ENCODE results near the gene TCF7L1. TPM values are rescaled to one million over a fixed set of nuclear protein-coding genes. Genes with fewer than 3 reads are reported as not detected.

TCF7L1 gene
- total RNA-seq, 1 experiment from 2014 or later: 0.11 TPM

DNA sequence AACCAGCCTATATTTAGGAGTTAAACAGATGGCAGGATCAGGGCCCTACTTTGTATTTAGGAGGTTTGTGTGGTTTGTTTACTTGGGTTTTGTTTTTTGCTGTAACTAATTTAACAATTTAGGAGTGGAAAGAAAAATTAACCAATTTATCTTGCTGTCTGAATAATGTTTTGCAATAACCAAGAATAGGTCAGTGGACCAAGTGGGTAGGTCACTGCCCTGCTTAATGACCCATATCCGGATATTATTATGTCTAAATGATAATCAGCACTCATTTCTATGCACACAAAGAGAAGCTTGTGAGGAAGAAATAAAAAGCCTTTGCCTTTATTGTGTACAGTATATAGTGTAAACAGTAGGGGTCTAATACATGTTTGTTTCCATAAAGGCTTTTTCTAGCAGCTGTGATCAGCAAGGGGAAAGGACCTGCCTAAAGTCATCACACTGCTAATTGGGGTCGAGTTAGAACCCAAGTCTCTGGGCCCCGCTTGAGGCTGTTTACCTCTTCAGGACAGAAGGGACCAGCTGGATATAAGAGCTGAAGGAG lies 118.0 kb downstream of the TCF7L1 start:
- no peak for DNase-seq (ENCODE audit: low read depth)

DNA sequence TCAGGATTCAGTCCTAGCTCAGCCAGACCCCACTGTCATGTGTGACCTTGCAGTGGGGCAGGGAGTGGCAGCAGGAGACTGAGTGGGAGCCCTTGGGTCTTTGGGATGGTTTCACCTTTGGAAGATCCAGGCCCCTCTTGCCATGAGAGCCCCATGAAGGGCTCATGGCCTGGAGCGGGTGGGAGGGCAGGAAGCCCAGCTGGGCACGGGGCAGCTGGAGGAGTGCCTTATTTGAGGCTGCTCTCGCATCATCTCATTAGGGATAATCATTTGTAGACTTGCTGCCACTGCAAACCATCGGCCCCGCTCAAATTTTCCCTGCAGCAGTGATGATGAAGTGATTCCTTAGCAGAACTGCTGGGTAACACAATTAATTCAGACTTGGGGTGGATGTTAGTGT lies 120.7 kb downstream of the TCF7L1 start:
- no peak for DNase-seq (ENCODE audit: low read depth)

DNA sequence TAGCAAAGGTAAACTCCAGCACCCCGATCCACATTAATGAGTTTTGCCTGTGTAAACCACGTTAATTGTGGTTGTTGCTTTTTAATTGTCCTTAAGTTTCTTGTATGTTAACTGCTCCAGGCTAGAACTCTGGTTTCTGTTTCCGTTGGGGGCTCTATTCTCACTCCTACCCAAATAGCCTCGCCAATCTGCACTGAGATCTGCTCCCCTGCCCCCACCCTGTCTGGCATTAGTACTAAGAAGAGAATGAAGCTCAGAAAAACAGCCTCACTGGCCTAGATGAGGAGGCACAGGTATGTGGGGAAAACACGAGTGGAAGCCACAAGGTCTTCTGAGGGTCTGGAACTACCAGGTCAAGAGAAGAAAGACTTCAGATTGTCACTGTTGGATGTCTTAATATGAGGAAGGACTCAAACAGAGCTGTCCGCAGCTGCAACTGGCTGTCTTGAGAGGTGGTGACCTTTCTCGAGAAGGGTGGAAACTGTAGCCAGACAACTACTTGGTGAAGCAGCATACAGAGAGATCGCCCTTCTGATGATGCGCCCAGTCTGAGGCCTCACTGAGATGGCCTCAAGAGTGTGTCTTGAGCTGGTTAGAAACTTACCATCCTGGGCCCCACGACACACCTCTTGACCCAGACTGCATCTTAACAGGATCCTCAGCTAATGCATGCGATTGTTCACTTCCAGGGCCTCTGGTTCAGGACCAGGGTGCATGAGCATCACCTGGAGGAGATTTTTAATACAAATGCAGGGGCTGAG lies 121.5 kb downstream of the TCF7L1 start:
- no peak for DNase-seq (ENCODE audit: low read depth)

DNA sequence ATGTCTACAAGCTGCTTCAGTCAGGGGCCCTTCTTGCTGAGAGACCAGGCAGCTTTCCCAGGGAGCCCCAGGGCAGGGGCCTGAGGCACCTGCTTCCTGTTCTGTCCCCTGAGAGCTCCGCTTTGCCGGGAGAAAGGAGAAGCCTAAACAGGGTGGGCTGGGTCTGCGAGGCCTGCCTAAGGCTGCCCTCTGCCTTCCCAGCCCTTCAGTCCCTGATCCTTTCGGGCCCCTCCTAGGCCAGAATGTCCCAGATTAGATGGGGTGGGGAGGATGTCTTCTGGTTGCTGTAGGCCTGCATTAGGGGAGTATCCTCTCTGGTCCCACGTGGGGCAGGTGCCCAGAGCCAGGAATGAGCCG lies 122.2 kb downstream of the TCF7L1 start:
- DNase-seq (ENCODE audit: low read depth): no peak

DNA sequence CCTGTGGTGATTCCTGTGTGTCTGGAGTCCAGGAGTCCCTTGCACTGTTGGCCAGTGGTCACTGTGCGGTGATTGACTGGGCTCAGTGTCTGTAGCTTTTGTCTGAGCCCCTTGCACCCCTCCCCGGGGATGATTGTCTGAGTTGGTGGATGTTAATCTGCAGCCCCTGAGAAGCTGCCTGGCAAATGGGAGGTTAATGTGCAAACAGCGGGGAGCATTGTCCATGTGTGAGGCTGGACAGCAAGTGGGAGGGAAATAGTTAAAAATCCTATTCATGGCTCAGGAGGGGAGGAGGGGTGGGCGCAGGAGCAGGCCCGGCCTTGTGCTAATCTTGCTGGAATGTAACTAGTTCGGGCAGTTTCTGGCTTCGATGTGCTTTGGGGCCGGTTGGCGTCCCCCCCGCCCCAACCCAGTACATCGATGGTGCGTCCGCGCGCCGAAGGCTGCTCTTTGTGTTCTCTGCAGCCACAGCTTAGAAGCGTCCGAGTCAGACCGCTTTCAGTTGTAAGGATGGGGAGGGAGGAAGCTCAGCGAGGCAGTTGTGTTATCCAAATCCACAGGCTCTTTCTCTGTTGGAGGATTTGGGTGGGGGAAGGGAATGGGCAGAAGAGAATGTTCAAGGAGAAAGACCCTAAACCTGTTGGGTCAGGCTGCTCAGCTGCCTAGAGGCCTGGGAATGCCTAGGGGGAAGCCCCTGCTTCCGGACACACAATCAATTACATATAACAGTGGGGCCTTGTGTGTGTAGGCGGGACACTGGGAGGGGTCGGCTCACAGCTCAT lies 122.8 kb downstream of the TCF7L1 start:
- no peak for DNase-seq (ENCODE audit: low read depth)

DNA sequence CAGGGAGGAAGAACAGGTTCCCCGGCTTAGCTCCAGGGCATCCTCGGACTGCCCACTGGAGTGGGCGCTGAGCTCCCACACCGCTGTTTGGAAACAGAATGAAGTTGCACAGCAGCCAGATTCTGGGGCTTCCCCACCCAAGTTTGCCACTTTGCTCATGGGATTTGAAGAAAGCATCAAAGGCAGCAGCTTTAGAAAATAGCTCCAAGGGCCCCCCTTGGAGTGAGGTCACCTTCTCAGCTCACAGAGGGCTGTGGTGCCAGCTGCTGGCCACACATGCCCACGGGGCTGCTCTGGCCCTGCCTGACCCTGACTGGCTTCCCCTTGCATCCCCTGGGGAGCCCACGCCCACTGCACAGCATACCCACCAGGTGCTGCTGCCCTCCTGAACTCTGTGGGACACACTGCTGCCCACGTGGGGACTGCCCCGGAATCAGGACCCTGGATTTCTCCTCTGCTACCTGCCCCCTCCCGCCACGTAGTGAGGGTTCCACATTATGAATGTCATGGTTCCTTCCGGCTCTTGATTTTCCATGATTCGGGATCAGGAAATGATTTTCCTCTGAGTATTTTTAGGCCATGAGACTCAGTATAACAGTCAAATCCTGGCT lies 124.3 kb downstream of the TCF7L1 start:
- no peak for DNase-seq (ENCODE audit: low read depth)

DNA sequence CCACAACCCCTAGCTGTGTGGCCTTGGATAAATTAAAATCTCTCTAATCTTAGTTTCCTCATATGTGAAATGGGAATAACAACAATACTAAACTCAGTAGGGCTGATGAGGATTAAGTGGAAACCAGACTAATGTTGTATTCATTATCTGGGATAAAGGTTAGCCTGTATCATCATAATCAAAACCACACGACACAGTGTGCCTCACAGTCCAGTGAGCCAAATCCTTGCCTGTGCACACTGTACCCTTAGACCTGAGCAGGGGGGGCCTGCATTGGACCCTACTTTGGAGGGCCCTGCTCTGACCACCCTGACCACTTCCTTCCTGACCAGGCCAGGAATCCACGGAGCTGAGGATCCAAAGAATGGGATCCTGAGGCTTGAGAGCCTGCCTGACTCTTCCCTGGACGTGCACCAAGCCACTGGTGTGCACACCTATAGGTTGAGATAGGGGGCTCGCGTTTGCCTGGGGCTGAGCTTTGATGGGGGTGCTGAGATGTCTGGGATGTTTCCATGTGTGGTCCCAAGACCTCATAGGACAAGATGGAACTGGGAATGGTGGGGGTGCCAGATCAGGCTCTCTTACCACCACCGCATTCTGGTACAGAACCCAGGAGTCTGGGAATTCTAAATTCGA lies 124.9 kb downstream of the TCF7L1 start:
- DNase-seq (ENCODE audit: low read depth): no peak

DNA sequence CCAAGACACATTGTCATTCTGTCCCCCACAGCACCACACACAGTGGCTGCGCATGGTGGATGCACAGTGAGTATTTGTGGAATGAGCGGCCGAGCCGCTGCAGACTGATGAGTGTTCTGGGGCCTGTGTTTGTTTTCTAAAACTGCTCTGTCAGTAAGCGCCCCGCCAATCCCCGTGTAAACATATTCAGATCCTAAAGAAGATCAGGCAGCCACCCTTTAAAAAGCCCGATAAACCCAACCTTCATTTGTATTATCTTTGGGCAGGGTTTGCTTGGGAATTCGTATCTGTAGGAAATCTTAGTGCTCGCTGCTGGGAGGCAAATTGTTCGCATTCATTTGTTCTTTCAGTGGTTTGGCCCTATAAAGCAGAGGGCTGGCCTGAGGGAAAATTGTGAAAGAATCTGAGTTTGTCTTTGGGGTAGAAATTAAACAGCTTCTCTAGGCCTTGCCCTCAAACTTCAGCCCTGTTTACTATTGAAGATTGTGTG lies 126.0 kb downstream of the TCF7L1 start:
- DNase-seq (ENCODE audit: low read depth): no peak

DNA sequence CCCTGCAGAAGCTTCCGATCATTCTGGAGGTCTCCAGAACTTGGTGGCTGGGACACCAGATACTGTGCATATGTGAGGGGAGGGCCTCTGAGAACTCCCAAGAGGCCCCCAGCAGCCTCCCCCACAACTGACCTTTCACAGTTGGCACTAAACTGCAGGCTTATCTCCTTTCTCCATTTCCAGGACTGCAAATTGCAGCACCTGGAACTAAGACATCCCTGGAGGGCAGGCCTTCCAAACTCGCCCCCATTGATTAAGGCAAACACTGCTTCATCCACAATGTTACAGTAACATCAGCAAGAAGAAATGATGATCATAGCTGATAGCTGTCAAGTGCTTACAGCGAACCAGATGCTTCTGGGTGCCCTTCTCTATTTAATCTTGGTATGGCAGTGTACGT lies 126.7 kb downstream of the TCF7L1 start:
- DNase-seq (ENCODE audit: low read depth): no peak

DNA sequence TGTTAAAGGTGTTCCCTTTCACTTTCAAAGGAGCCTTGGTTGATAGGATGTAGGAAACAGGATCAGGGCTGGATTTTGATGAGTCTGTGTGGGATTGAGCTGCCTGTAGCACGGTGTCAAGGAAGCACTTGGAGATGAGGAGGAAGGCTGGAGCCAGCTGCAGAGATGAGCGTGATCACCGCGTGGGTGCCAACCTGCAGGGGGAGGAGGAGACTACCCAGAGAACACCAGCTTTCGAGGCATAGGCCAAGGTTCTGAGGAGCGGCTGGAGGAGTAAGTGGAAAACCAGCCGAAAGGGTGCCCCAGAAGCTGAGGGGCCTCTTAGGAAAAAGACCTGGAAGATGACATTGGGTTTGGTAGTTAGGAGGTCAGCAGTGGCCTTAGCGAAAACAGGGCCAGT lies 130.4 kb downstream of the TCF7L1 start:
- no peak for DNase-seq (ENCODE audit: low read depth)

DNA sequence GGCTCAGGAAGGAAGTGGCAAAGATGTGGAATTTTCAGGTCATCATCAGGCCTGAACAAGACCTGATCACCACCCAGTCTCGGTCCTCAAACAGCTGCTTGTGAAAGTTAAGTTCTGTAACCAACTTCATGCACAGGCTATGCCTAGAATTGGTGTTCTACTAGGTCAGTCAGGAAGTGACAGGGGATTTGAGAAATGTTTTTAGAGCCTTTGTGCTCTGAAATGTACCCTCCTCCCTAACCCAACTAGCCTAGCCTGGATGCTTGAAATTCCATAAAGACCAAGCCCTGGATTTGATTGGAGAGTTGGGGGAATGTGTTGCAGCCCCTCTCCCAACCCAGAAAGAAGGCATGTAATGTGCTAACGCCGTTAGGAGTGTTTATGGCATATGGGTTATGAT lies 131.3 kb downstream of the TCF7L1 start:
- no peak for DNase-seq (ENCODE audit: low read depth)

DNA sequence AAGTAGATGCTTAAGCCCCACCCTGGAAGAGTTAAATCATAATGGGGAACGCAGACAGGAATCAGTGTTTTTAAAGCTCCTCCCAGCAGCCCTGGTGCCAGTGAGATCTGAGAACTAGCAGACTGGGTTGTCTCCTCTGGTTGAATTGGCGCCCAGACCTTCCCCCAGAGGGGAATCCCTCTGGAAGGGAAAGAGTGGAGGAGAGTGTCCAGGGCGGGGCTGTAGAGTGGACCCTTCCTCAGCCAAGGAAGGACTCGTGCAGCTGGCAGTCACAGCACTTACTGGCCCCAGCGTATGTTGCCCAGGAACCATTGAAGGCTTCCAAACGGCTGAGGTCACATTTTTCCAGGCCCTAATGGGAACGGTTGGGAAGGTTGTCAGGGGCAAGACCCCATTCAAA lies 132.1 kb downstream of the TCF7L1 start:
- no peak for DNase-seq (ENCODE audit: low read depth)

DNA sequence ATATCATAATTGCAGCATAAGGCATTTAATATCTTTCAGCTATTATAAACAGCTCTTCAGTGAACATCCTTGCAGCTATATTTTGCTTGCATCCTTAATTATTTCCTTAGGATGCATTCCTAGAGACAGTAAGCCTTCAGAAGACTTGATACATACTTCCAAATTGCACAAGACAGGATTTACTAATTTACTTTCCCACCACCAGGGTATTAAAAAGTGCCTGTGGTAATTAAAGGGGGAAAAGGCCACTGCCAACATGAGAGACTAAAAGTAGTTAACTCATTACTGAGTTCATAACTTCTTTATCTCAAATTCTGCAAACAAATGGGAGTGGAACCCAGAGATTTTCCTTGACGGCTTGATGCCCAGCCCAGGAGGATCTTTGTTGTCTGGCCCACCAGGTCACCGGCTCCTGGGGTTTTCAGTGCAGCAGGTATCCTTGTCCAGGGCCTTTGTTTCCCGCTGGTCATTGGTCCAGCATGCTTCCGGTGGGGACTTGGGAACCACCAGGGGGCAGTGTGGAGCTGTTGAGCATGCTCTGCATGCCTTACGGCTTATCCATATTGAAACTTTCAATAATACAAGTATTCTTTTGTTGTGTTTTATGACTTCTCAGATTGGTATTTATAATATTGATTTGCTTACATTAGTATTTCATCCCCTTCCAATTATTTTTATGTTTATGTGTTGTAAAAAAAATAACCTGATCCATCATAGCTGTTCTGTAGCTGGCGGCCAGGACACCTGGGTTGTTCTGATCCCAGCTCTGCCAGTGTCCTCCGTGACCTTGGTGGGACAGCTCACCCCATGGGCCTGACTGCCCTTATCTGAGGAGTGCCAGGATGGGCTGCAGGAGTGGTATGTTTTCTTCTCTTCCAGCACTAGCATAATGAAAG lies 133.2 kb downstream of the TCF7L1 start:
- peak; percentile 56 for DNase-seq (ENCODE audit: low read depth)

DNA sequence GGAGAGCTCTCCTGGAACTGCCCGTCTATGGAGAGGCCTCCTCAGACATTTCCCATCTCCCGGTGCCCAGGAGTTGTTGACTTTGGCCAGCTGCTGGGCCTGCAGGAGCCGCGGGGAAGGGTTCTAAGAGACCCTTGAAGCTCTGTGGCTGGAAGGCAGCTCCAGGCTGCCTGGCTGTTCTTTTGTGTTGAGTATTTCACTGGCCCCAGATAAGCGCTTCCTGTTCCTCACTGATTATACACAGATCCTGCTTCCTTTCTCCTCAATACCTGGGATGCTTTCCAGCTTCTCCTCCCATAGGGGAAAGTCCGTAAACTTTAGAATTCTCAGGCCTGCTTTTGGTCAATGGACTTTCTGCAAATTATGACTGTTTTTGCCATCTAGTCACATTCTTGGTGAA lies 136.8 kb downstream of the TCF7L1 start:
- DNase-seq (ENCODE audit: low read depth): no peak

DNA sequence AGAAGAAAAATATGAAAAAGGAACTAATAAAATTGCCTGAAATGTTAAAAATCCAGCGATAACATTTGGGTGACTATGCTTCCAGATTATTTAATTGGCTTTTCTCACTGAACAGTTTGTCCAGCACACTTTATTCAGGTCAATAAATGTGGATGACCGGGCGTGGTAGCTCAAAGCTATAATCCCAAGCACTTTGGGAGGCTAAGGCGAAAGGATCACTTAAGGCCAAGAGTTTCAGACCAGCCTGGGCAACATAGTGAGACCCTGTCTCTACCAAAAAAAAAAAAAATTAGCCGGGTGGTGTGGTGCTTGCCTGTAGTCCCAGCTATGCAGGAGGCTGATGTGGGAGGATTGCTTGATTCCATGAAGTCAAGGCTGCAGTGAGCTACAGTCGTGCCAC lies 139.2 kb downstream of the TCF7L1 start:
- no peak for DNase-seq (ENCODE audit: low read depth)

DNA sequence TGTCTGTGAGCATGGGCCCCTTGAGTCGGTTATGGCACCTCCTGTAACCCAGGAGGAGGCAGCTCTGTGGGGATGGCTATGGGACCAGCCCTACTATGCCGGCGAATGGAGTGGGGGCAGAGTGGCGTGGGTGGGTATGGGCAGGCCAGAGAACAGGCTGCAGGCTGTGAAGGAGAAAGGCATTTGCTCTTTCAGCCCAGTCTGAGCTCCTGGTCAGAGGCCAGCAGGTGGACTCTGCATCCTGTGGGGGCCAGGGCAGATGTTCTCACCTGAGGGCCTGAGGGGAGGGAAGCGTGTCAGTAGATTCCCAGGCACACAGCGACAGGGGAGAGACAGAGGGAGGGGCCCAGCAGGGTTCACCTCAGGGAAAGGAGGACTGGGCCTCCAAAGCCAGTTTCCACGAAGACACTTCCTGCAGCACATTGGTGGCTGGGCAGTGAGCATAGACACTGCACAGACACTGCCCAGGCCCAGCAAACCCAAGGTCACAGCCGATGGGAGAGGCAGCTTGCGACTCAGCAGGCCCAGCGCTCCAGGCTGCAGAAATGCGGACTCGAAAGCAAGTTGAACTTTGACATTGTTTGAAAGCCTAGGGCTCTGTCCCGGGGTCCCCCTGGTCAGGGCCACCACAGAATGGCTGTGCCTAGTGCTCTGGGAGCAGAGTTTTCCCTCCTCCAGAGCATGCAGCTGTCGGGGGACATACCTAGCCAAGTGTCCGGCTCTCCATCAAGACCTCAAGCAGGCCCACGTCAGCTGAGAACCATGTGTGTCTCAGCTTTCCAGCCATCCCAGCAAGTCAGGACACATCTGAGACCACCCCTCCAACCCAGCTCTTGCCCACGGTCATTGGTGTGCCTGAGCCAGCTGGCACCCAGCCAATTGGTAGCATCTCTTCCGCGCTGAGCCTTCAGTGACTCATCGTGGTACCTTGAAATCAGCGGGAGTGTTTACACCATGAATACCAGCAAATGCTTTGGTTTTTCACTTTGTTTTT lies 140.8 kb downstream of the TCF7L1 start:
- DNase-seq (ENCODE audit: low read depth): peak; percentile 74

DNA sequence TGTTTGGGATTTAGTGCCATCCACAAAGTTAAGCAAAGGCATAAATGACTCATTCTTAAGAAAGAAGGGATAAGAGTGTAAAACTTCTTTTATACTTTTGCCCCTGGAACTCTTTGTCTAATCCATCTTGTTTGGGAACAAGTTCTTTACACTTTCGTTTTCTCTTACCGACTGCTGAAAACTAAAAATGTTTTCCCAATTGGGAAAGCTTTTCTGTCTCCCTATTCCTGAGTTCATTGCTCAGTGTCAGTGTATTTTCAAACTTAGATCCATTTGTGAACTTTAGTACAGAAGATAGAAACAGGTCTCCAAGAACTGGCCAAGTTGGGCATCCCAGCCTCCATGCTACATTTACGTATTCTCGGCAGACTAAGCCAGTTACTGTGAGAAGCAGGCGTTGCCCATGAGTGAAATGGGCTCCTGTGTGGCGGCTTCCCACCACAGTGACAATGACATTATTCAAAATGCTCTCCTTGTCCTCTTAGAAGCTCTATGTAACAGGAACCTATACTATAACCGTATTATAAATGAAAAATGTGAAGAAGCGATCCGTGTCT lies 142.9 kb downstream of the TCF7L1 start:
- DNase-seq (ENCODE audit: low read depth): no peak

DNA sequence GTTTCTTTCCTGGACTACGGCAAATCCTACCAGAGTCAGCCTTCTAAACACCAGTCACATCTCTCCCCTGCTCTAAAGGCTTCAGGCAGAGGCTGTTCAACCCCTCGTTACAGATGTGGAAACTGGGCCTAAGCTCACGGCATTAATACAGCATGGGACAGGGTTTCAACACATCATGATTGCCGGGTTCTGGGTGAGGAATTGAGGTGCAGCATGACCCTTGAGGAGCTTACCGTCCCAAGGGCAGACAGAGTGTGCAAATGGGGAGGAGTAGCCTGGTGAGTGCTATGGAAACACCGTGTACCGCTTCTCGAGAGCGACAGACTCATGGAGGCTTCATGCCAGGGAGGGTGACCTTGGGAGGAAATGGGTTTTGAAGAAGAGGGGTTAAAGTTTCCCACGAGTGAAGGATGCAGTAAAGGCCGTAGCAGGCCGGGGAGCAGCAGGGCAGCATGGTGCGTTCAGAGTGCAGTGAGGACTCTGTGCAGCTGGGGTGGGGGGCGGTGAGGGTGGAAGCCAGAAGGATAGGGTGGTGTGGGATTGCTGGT lies 143.5 kb downstream of the TCF7L1 start:
- no peak for DNase-seq (ENCODE audit: low read depth)
